Mesenchymal stem cell (in vitro differentiated cells and primary cell): ENCODE measurements around the gene AMIGO3.
"Not testable (repeated sequence)": the region's sequence is repeated elsewhere in the genome, so short reads cannot be mapped to it uniquely, and the experiment has no call there.

Experiments
- DNase-seq: peaks from one replicate; pipeline ENCODE4 v3.0.0-alpha.2; 2013
- H2AFZ ChIP-seq: one replicate; pipeline ENCODE4 v1.6.1; 2013; ENCODE audit warnings: low read depth, mild to moderate bottlenecking, control low read depth, inconsistent platforms, low read length, moderate library complexity
- H2AK5ac ChIP-seq: 2 replicates; pipeline ENCODE4 v1.6.1; 2013; ENCODE audit warnings: low read length, moderate library complexity, mild to moderate bottlenecking, inconsistent platforms; ENCODE audit not compliant: severe bottlenecking
- H2BK120ac ChIP-seq: one replicate; pipeline ENCODE4 v1.6.1; 2013; ENCODE audit warnings: low read depth, mild to moderate bottlenecking, inconsistent platforms, low read length, moderate library complexity
- H2BK12ac ChIP-seq, 2 experiments: one replicate each; pipeline ENCODE4 v1.6.1; 2013; ENCODE audit warnings: inconsistent platforms in 2 of 2, low read length in 2 of 2, mild to moderate bottlenecking in 2 of 2, moderate library complexity in 2 of 2, control low read depth in 1 of 2
- H2BK15ac ChIP-seq: one replicate; pipeline ENCODE4 v1.6.1; 2013; ENCODE audit warnings: mild to moderate bottlenecking, low read depth, inconsistent platforms; ENCODE audit not compliant: poor library complexity, severe bottlenecking
- H2BK5ac ChIP-seq: 2 replicates; pipeline ENCODE4 v1.6.1; 2013; ENCODE audit warnings: low read depth, mild to moderate bottlenecking, low read length, control low read depth, inconsistent platforms; ENCODE audit not compliant: poor library complexity, severe bottlenecking
- H3K14ac ChIP-seq, 2 experiments: one replicate each; pipeline ENCODE4 v1.6.1; 2013; ENCODE audit warnings: inconsistent platforms in 2 of 2, low read length in 2 of 2, control low read depth in 1 of 2, mild to moderate bottlenecking in 1 of 2, moderate library complexity in 1 of 2
- H3K18ac ChIP-seq, 2 experiments: one replicate each; pipeline ENCODE4 v1.6.1; 2013; ENCODE audit warnings: inconsistent platforms in 2 of 2, low read length in 2 of 2, control low read depth in 1 of 2, low read depth in 1 of 2, mild to moderate bottlenecking in 1 of 2
- H3K23ac ChIP-seq, 2 experiments: one replicate each; pipeline ENCODE4 v1.6.1; 2013; ENCODE audit warnings: inconsistent platforms in 2 of 2, low read length in 2 of 2, mild to moderate bottlenecking in 2 of 2, moderate library complexity in 2 of 2, control low read depth in 1 of 2
- H3K27ac ChIP-seq: 2 replicates; pipeline ENCODE4 v1.5.1; 2013; ENCODE audit warnings: mild to moderate bottlenecking, moderate library complexity, low read length, control low read depth, inconsistent platforms; ENCODE audit not compliant: poor library complexity, severe bottlenecking
- H3K27me3 ChIP-seq, 2 experiments: 2 replicates each; pipeline versions ENCODE4 v1.6.1 to v1.7.0; 2013; ENCODE audit warnings: low read length in 2 of 2, mild to moderate bottlenecking in 2 of 2, moderate library complexity in 2 of 2, control low read depth in 1 of 2, inconsistent platforms in 1 of 2; ENCODE audit not compliant: control insufficient read depth in 1 of 2, insufficient read depth in 1 of 2
- H3K36me3 ChIP-seq, 2 experiments: 2 replicates each; pipeline versions ENCODE4 v1.6.1 to v1.7.0; 2013; ENCODE audit warnings: low read length in 2 of 2, control low read depth in 1 of 2, inconsistent platforms in 1 of 2, low read depth in 1 of 2, mild to moderate bottlenecking in 1 of 2; ENCODE audit not compliant: insufficient read depth in 2 of 2, control insufficient read depth in 1 of 2
- H3K4ac ChIP-seq, 2 experiments: one replicate each; pipeline ENCODE4 v1.6.1; 2013; ENCODE audit warnings: inconsistent platforms in 2 of 2, low read length in 2 of 2, mild to moderate bottlenecking in 2 of 2, moderate library complexity in 2 of 2, control low read depth in 1 of 2, low read depth in 1 of 2
- H3K4me1 ChIP-seq: 2 replicates; pipeline ENCODE4 v1.6.1; 2013; ENCODE audit warnings: low read depth, low read length, control low read depth; ENCODE audit not compliant: control insufficient read depth, insufficient read depth
- H3K4me2 ChIP-seq: 2 replicates; pipeline ENCODE4 v1.6.1; 2013; ENCODE audit warnings: low read length, mild to moderate bottlenecking, inconsistent platforms; ENCODE audit not compliant: poor library complexity, severe bottlenecking
- H3K4me3 ChIP-seq, 2 experiments: 2 replicates each; pipeline versions ENCODE4 v1.5.1 to v1.7.0; 2013; ENCODE audit warnings: low read length in 2 of 2, mild to moderate bottlenecking in 2 of 2, control low read depth in 1 of 2, low read depth in 1 of 2; ENCODE audit not compliant: insufficient read depth in 1 of 2
- H3K79me1 ChIP-seq: replicated peaks from 2 replicates; pipeline ENCODE4 v1.6.1; 2013; ENCODE audit warnings: mild to moderate bottlenecking, control low read depth, low read length, inconsistent platforms; ENCODE audit not compliant: poor library complexity, severe bottlenecking
- H3K9ac ChIP-seq: 2 replicates; pipeline ENCODE4 v1.7.0; 2013; ENCODE audit warnings: mild to moderate bottlenecking, low read length, moderate library complexity
- H3K9me3 ChIP-seq: 2 replicates; pipeline ENCODE4 v1.7.0; 2013; ENCODE audit warnings: mild to moderate bottlenecking, low read length; ENCODE audit not compliant: control insufficient read depth
- H4K8ac ChIP-seq: one replicate; pipeline ENCODE4 v1.6.1; 2013; ENCODE audit warnings: inconsistent platforms, mild to moderate bottlenecking, low read length, moderate library complexity
- H4K91ac ChIP-seq: one replicate; pipeline ENCODE4 v1.6.1; 2013; ENCODE audit warnings: mild to moderate bottlenecking, low read length, inconsistent platforms
- WGBS: methylation state at CpG from one replicate; pipeline ENCODE4 v1.1.7; 2013; ENCODE audit warnings: mixed read lengths; 5-methylcytosine and 5-hydroxymethylcytosine counted together

AMIGO3 gene

DNA sequence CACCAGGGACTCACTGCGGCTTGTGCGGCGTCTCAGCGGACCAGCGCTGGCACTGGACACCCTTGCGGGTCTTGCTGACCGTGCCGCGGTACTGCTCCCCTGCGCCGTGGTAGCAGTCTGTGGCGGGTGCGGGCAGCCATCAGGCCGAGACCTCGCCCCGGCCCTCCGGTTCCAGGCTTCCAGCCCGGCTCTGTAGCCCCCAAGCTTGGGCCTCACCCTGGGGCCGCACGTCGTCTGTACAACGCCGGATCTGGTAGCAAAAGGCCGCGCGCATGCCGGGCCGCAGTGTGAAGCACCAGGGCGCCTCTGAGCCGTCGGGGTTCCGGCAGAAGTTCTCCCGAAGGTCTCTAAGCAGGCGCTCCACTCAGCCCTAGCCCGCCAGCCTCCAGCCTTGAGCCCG lies 33.6 kb downstream of the AMIGO3 start:
- H3K27me3 ChIP-seq, H3K9ac ChIP-seq, H2AK5ac ChIP-seq, H3K9me3 ChIP-seq, H4K91ac ChIP-seq, H2BK120ac ChIP-seq, H3K4me3 ChIP-seq, H3K23ac ChIP-seq, H3K18ac ChIP-seq, H3K4me2 ChIP-seq, H2BK5ac ChIP-seq, H2BK12ac ChIP-seq, H3K14ac ChIP-seq, H2AFZ ChIP-seq, H2BK15ac ChIP-seq, H3K27ac ChIP-seq, H3K4ac ChIP-seq, H4K8ac ChIP-seq, DNase-seq: not testable (repeated sequence)
- WGBS: 40% methylated on average over 30 of the region's 36 CpGs
- peaks cover 36% of the 10 kb centered on the region for H3K4me1 ChIP-seq
- H3K79me1 ChIP-seq: peaks cover 12% of the 10 kb centered on the region
- H3K36me3 ChIP-seq: peaks cover 36 to 40% of the 10 kb centered on the region in 2 experiments

DNA sequence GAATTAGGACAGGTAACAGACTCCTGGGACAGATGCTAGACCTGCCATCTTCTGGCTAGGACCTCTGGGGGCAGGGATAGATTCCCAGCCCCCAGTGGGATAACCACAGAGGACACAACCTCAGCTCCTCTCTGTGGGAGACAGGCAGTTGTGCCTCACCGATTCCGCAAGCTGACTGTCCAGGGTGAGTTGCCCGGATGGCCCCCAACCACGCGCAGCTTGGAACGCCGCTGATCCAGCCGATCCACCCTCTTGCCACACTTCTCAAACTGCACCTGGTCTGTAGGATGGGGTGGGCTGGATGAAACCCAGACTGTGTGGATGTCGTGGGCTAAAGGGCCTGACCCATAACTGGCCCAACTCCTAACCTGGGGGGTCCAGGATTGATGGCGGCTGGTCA lies 34.4 kb downstream of the AMIGO3 start:
- H3K9ac ChIP-seq, DNase-seq, H3K18ac ChIP-seq, H3K4me2 ChIP-seq, H3K4ac ChIP-seq, H2BK15ac ChIP-seq, H3K9me3 ChIP-seq, H4K91ac ChIP-seq, H4K8ac ChIP-seq, H3K23ac ChIP-seq, H2AK5ac ChIP-seq, H3K27ac ChIP-seq, H2BK120ac ChIP-seq, H2BK12ac ChIP-seq, H2BK5ac ChIP-seq, H2AFZ ChIP-seq, H3K27me3 ChIP-seq, H3K14ac ChIP-seq, H3K4me3 ChIP-seq: not testable (repeated sequence)
- peaks cover 12% of the 10 kb centered on the region for H3K79me1 ChIP-seq
- WGBS: 100% methylated on average over 2 of the region's 10 CpGs
- H3K4me1 ChIP-seq: peaks cover 31% of the 10 kb centered on the region
- peaks cover 44 to 48% of the 10 kb centered on the region in 2 experiments for H3K36me3 ChIP-seq

DNA sequence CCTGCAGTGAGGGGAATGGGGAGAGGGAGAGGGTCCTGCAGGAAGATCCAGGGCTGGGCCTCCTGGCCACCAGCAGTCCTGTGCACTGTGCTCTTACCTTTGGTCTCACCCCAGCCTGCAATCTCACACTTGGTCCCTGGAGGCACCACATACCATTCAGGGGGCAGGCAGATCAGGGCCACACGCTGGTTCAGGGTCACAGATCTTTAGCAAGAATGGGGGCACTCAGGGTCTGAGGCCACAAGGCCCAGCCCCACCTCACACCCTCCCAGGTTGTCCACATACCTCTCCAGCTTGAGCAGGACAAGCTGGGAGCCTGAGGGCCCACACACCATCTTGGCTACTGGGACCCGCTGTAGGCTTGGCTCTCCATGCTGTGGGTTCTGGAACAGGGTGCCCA lies 35.0 kb downstream of the AMIGO3 start:
- not testable (repeated sequence) for H3K14ac ChIP-seq, H2BK12ac ChIP-seq, H2BK15ac ChIP-seq, H3K27ac ChIP-seq, H3K9ac ChIP-seq, H2BK5ac ChIP-seq, H2BK120ac ChIP-seq, H4K8ac ChIP-seq, H3K9me3 ChIP-seq, H3K79me1 ChIP-seq, DNase-seq, H3K23ac ChIP-seq, H2AFZ ChIP-seq, H3K18ac ChIP-seq, H2AK5ac ChIP-seq, H3K4ac ChIP-seq, H4K91ac ChIP-seq, H3K4me2 ChIP-seq, H3K4me3 ChIP-seq, H3K27me3 ChIP-seq
- Histone ChIP-seq H3K36me3 (peaks cover 50 to 54% of the 10 kb centered on the region in 2 experiments), H3K4me1 (peaks cover 31% of the 10 kb centered on the region)
- 100% methylated on average over 2 of the region's 2 CpGs for WGBS

DNA sequence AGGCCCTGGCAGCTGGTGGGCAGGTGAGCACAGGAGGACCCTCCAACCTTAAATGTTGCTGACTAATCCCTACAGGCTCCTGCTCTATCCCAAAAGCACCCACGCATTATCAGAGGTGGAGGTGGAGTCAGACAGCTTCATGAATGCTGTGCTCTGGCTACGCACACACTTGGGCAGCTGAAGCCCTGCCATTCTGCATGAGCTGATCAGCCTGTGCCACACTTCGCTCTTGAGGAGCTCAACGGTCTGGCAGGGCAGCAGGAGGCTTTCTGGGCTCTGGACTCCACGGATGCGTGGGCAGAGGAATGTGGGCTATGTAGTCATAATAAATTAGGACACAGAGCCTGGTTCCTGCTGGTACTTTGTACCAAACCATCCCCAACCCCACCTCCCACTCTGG lies 36.3 kb downstream of the AMIGO3 start:
- Histone ChIP-seq H4K8ac (no peak overlapping the region), H2BK12ac (no peak overlapping the region), H2AFZ (no peak overlapping the region), H3K9me3 (no peaks in the 10 kb centered on the region), H3K23ac (no peak overlapping the region), H3K14ac (no peak overlapping the region), H2BK120ac (no peak overlapping the region), H4K91ac (no peak overlapping the region), H3K4ac (no peak overlapping the region), H2BK5ac (no peak overlapping the region), H3K27ac (peak overlapping the region; percentile 91), H3K4me1 (peaks cover 28% of the 10 kb centered on the region), H3K27me3 (no peaks in the 10 kb centered on the region), H3K36me3 (peaks cover 63 to 67% of the 10 kb centered on the region in 2 experiments), H3K9ac (no peak overlapping the region), H3K4me2 (no peak overlapping the region), H3K18ac (no peak overlapping the region), H3K79me1 (peaks cover 19% of the 10 kb centered on the region), H2BK15ac (no peak overlapping the region), H3K4me3 (no peak overlapping the region), H2AK5ac (no peak overlapping the region)
- 100% methylated on average over 3 of the region's 6 CpGs for WGBS
- DNase-seq: no peak
